DMS153 treated with DMSO at 0.1 percent for 48 hours (cell line): ENCODE results near the gene TSTD2.
"Not testable (repeated sequence)": the region's sequence is repeated elsewhere in the genome, so short reads cannot be mapped to it uniquely, and the experiment has no call there.

Source experiments
- DNase-seq: peaks from one replicate; lab custom pipeline; 2025; ENCODE audit not compliant: unreplicated experiment; lab: John Stamatoyannopoulos, UW

TSTD2 gene

GRCh38 chr9:97592126-97592525, 41.0 kb downstream of the TSTD2 start:
- no peak for DNase-seq

GRCh38 chr9:97591535-97591934, 41.6 kb downstream of the TSTD2 start:
- DNase-seq: no peak

GRCh38 chr9:97586909-97587308, 46.3 kb downstream of the TSTD2 start:
- not testable (repeated sequence) for DNase-seq

GRCh38 chr9:97584778-97585177, 48.4 kb downstream of the TSTD2 start:
- not testable (repeated sequence) for DNase-seq

GRCh38 chr9:97581590-97581989, 51.6 kb downstream of the TSTD2 start:
- DNase-seq: not testable (repeated sequence)

- no peak for DNase-seq
Measured at GRCh38 chr9:97579914-97580313, 53.3 kb downstream of the TSTD2 start.

GRCh38 chr9:97578846-97579245, 54.3 kb downstream of the TSTD2 start:
- no peak for DNase-seq

GRCh38 chr9:97577051-97577450, 56.1 kb downstream of the TSTD2 start:
- no peak for DNase-seq

GRCh38 chr9:97575673-97576200, 57.4 kb downstream of the TSTD2 start:
- no peak for DNase-seq

GRCh38 chr9:97574921-97575672, 58.1 kb downstream of the TSTD2 start:
- DNase-seq: not testable (repeated sequence)

- not testable (repeated sequence) for DNase-seq
Measured at GRCh38 chr9:97574101-97574571, 59.0 kb downstream of the TSTD2 start.

- DNase-seq: no peak
Measured at GRCh38 chr9:97573482-97574073, 59.6 kb downstream of the TSTD2 start.

- DNase-seq: no peak
Measured at GRCh38 chr9:97572892-97573365, 60.2 kb downstream of the TSTD2 start.

- DNase-seq: no peak
Measured at GRCh38 chr9:97572196-97572891, 60.8 kb downstream of the TSTD2 start.

GRCh38 chr9:97571664-97572063, 61.5 kb downstream of the TSTD2 start:
- no peak for DNase-seq

GRCh38 chr9:97570899-97571298, 62.3 kb downstream of the TSTD2 start:
- no peak for DNase-seq

GRCh38 chr9:97568461-97569275, 64.5 kb downstream of the TSTD2 start:
- DNase-seq: no peak

- no peak for DNase-seq
Measured at GRCh38 chr9:97567894-97568202, 65.3 kb downstream of the TSTD2 start.

GRCh38 chr9:97567182-97567893, 65.8 kb downstream of the TSTD2 start:
- DNase-seq: no peak

GRCh38 chr9:97565262-97565661, 67.9 kb downstream of the TSTD2 start:
- DNase-seq: no peak
